Measurements from ENCODE around the gene EIF3B.
"Not testable (repeated sequence)": the region's sequence is repeated elsewhere in the genome, so short reads cannot be mapped to it uniquely, and the experiment has no call there.

- TF ChIP-seq POLR2A, CTCF, POLR2AphosphoS5 (IDR thresholded peaks at IDR 0.05): not testable (repeated sequence)
Observed at GRCh38 chr7:2347351-2348063, 7.1 kb upstream of the EIF3B start.
